ENCODE results near the gene SOS1. TPM values are rescaled to one million over a fixed set of nuclear protein-coding genes. Genes with fewer than 3 reads are reported as not detected.
"Not testable (repeated sequence)": the region's sequence is repeated elsewhere in the genome, so short reads cannot be mapped to it uniquely, and the experiment has no call there.

The SOS1 gene
- total RNA-seq, 2 donors from 2014 or later: 65.2 to 95.5 TPM

GRCh38 chr2:38957972-38958371 lies 162.9 kb downstream of the SOS1 start:
- no peak overlapping the region for H3K4me3 Mint-ChIP-seq
- peaks cover 5% of the 10 kb centered on the region for H3K4me1 Mint-ChIP-seq
- no peak overlapping the region for H3K27ac Mint-ChIP-seq
- DNase-seq (no peak), ATAC-seq (no peak)
- peaks cover 30% of the 10 kb centered on the region for H3K27me3 Mint-ChIP-seq
- H3K9me3 ChIP-seq (ENCODE audit: control insufficient read depth, low read length, poor library complexity, severe bottlenecking): no peaks in the 10 kb centered on the region
- no peaks in the 10 kb centered on the region for H3K36me3 Mint-ChIP-seq (ENCODE audit: low read depth)

GRCh38 chr2:38951766-38952165 lies 169.1 kb downstream of the SOS1 start:
- no peaks in the 10 kb centered on the region for H3K4me1 Mint-ChIP-seq
- ATAC-seq (no peak), DNase-seq (no peak)
- no peaks in the 10 kb centered on the region for H3K36me3 Mint-ChIP-seq (ENCODE audit: low read depth)
- H3K4me3 Mint-ChIP-seq: no peak overlapping the region
- H3K9me3 ChIP-seq (ENCODE audit: control insufficient read depth, low read length, poor library complexity, severe bottlenecking): no peaks in the 10 kb centered on the region
- H3K27ac Mint-ChIP-seq: no peak overlapping the region
- peaks cover 2% of the 10 kb centered on the region for H3K27me3 Mint-ChIP-seq

- no peaks in the 10 kb centered on the region for H3K9me3 ChIP-seq (ENCODE audit: control insufficient read depth, low read length, poor library complexity, severe bottlenecking)
- no peaks in the 10 kb centered on the region for H3K36me3 Mint-ChIP-seq (ENCODE audit: low read depth)
- no peak overlapping the region for H3K27ac Mint-ChIP-seq
- H3K4me1 Mint-ChIP-seq: peaks cover 4% of the 10 kb centered on the region
- no peak for ATAC-seq
- H3K27me3 Mint-ChIP-seq: peaks cover 1% of the 10 kb centered on the region
- DNase-seq: no peak
- H3K4me3 Mint-ChIP-seq: no peak overlapping the region
These were observed 171.9 kb downstream of the SOS1 start for GRCh38 chr2:38948995-38949394.

GRCh38 chr2:38948387-38948882 lies 172.4 kb downstream of the SOS1 start:
- H3K27me3 Mint-ChIP-seq: peaks cover 7% of the 10 kb centered on the region
- no peak for ATAC-seq
- no peaks in the 10 kb centered on the region for H3K9me3 ChIP-seq (ENCODE audit: control insufficient read depth, low read length, poor library complexity, severe bottlenecking)
- H3K36me3 Mint-ChIP-seq (ENCODE audit: low read depth): no peaks in the 10 kb centered on the region
- no peak for DNase-seq
- H3K4me1 Mint-ChIP-seq: peaks cover 6% of the 10 kb centered on the region
- H3K4me3 Mint-ChIP-seq: no peak overlapping the region
- no peak overlapping the region for H3K27ac Mint-ChIP-seq

- no peaks in the 10 kb centered on the region for H3K9me3 ChIP-seq (ENCODE audit: control insufficient read depth, low read length, poor library complexity, severe bottlenecking)
- no peaks in the 10 kb centered on the region for H3K36me3 Mint-ChIP-seq (ENCODE audit: low read depth)
- no peak overlapping the region for H3K27ac Mint-ChIP-seq
- H3K4me3 Mint-ChIP-seq: no peak overlapping the region
- H3K4me1 Mint-ChIP-seq: peaks cover 6% of the 10 kb centered on the region
- peaks cover 7% of the 10 kb centered on the region for H3K27me3 Mint-ChIP-seq
- DNase-seq: peak; percentile 24 to 41 (median 30)
- peak; percentile 78 for ATAC-seq
These were observed 173.3 kb downstream of the SOS1 start for GRCh38 chr2:38947241-38948239.

GRCh38 chr2:38945911-38946310 lies 174.9 kb downstream of the SOS1 start:
- peaks cover 6% of the 10 kb centered on the region for H3K4me1 Mint-ChIP-seq
- H3K27me3 Mint-ChIP-seq: peaks cover 7% of the 10 kb centered on the region
- H3K36me3 Mint-ChIP-seq (ENCODE audit: low read depth): no peaks in the 10 kb centered on the region
- peak overlapping the region; percentile 59 for H3K27ac Mint-ChIP-seq
- DNase-seq (no peak), ATAC-seq (no peak)
- no peaks in the 10 kb centered on the region for H3K9me3 ChIP-seq (ENCODE audit: control insufficient read depth, low read length, poor library complexity, severe bottlenecking)
- no peak overlapping the region for H3K4me3 Mint-ChIP-seq

GRCh38 chr2:38945372-38945771 lies 175.5 kb downstream of the SOS1 start:
- peaks cover 6% of the 10 kb centered on the region for H3K4me1 Mint-ChIP-seq
- ATAC-seq (no peak), DNase-seq (no peak)
- no peaks in the 10 kb centered on the region for H3K9me3 ChIP-seq (ENCODE audit: control insufficient read depth, low read length, poor library complexity, severe bottlenecking)
- peaks cover 7% of the 10 kb centered on the region for H3K27me3 Mint-ChIP-seq
- H3K36me3 Mint-ChIP-seq (ENCODE audit: low read depth): no peaks in the 10 kb centered on the region
- H3K27ac Mint-ChIP-seq: no peak overlapping the region
- H3K4me3 Mint-ChIP-seq: no peak overlapping the region

- DNase-seq: no peak
These were observed 177.1 kb downstream of the SOS1 start for GRCh38 chr2:38943784-38944183.

GRCh38 chr2:38940746-38941145 lies 180.1 kb downstream of the SOS1 start:
- DNase-seq: no peak
- H3K36me3 Mint-ChIP-seq (ENCODE audit: low read depth): no peaks in the 10 kb centered on the region
- no peak for ATAC-seq
- peaks cover 6% of the 10 kb centered on the region for H3K4me1 Mint-ChIP-seq
- H3K9me3 ChIP-seq (ENCODE audit: control insufficient read depth, low read length, poor library complexity, severe bottlenecking): no peaks in the 10 kb centered on the region
- no peak overlapping the region for H3K4me3 Mint-ChIP-seq
- no peak overlapping the region for H3K27ac Mint-ChIP-seq
- H3K27me3 Mint-ChIP-seq: peaks cover 10% of the 10 kb centered on the region

More at GRCh38 chr2:38943784-38944183, 177.1 kb downstream of the SOS1 start:
- Mint-ChIP-seq H3K4me1 (peaks cover 6% of the 10 kb centered on the region), H3K27ac (no peak overlapping the region), H3K27me3 (peaks cover 7% of the 10 kb centered on the region), H3K36me3 (ENCODE audit: low read depth) (no peaks in the 10 kb centered on the region), H3K4me3 (no peak overlapping the region)
- no peaks in the 10 kb centered on the region for H3K9me3 ChIP-seq (ENCODE audit: control insufficient read depth, low read length, poor library complexity, severe bottlenecking)
- no peak for ATAC-seq

GRCh38 chr2:38937548-38937947 lies 183.3 kb downstream of the SOS1 start:
- no peak for ATAC-seq
- no peaks in the 10 kb centered on the region for H3K9me3 ChIP-seq (ENCODE audit: control insufficient read depth, low read length, poor library complexity, severe bottlenecking)
- no peak overlapping the region for H3K4me3 Mint-ChIP-seq
- H3K4me1 Mint-ChIP-seq: peaks cover 2% of the 10 kb centered on the region
- DNase-seq: no peak
- peaks cover 12% of the 10 kb centered on the region for H3K27me3 Mint-ChIP-seq
- H3K27ac Mint-ChIP-seq: no peak overlapping the region
- H3K36me3 Mint-ChIP-seq (ENCODE audit: low read depth): peaks cover 2% of the 10 kb centered on the region

GRCh38 chr2:38936516-38936915 lies 184.3 kb downstream of the SOS1 start:
- not testable (repeated sequence) for H3K4me1 Mint-ChIP-seq; H3K36me3 Mint-ChIP-seq (ENCODE audit: low read depth); H3K4me3 Mint-ChIP-seq; H3K27ac Mint-ChIP-seq; H3K9me3 ChIP-seq (ENCODE audit: control insufficient read depth, low read length, poor library complexity, severe bottlenecking); DNase-seq; ATAC-seq
- peaks cover 12% of the 10 kb centered on the region for H3K27me3 Mint-ChIP-seq

GRCh38 chr2:38935568-38936172 lies 185.2 kb downstream of the SOS1 start:
- Mint-ChIP-seq H3K4me3 (no peak overlapping the region), H3K27ac (no peak overlapping the region), H3K27me3 (peaks cover 12% of the 10 kb centered on the region), H3K36me3 (ENCODE audit: low read depth) (peaks cover 2% of the 10 kb centered on the region), H3K4me1 (peaks cover 2% of the 10 kb centered on the region)
- DNase-seq (no peak), ATAC-seq (no peak)
- no peaks in the 10 kb centered on the region for H3K9me3 ChIP-seq (ENCODE audit: control insufficient read depth, low read length, poor library complexity, severe bottlenecking)

GRCh38 chr2:38934742-38935141 lies 186.1 kb downstream of the SOS1 start:
- no peak for ATAC-seq
- H3K36me3 Mint-ChIP-seq (ENCODE audit: low read depth): peaks cover 2% of the 10 kb centered on the region
- H3K9me3 ChIP-seq (ENCODE audit: control insufficient read depth, low read length, poor library complexity, severe bottlenecking): no peaks in the 10 kb centered on the region
- H3K27ac Mint-ChIP-seq: no peak overlapping the region
- peaks cover 12% of the 10 kb centered on the region for H3K27me3 Mint-ChIP-seq
- no peak overlapping the region for H3K4me3 Mint-ChIP-seq
- DNase-seq: no peak
- peaks cover 2% of the 10 kb centered on the region for H3K4me1 Mint-ChIP-seq

All from T-helper 17 cell (primary cell).